Memory B cell (primary cell): ENCODE measurements around the gene SLC16A6.
A peak's percentile ranks its signal among the peaks of the same experiment; 100 is the strongest.
"Not testable (repeated sequence)": the region's sequence is repeated elsewhere in the genome, so short reads cannot be mapped to it uniquely, and the experiment has no call there.

Source experiments
- ATAC-seq: fragments of 150-1000 bp; cut with Tn5 transposase; 2 replicates; pipeline ENCODE4 v1.10.0; 2021; ENCODE audit warnings: low read depth, mild to moderate bottlenecking, moderate library complexity
- DNase-seq, 2 donors: peaks; one replicate each; pipeline ENCODE4 v3.0.0; 2022; ENCODE audit warnings: low spot score in 2 of 2
- H3K27ac Mint-ChIP-seq: one replicate; pipeline ENCODE4 v1.8.0; 2022; ENCODE audit warnings: mild to moderate bottlenecking, moderate library complexity, mixed read lengths
- H3K27me3 Mint-ChIP-seq: one replicate; pipeline ENCODE4 v1.8.0; 2022; ENCODE audit warnings: mixed read lengths
- H3K36me3 Mint-ChIP-seq: one replicate; pipeline ENCODE4 v1.8.0; 2022; ENCODE audit warnings: mild to moderate bottlenecking, mixed read lengths
- H3K4me1 Mint-ChIP-seq: one replicate; pipeline ENCODE4 v1.8.0; 2022; ENCODE audit warnings: mixed read lengths
- H3K4me3 Mint-ChIP-seq: one replicate; pipeline ENCODE4 v1.8.0; 2022; ENCODE audit warnings: mild to moderate bottlenecking, moderate library complexity, mixed read lengths
- H3K9me3 Mint-ChIP-seq: one replicate; pipeline ENCODE4 v1.8.0; 2022; ENCODE audit warnings: mixed read lengths

The SLC16A6 gene

DNA sequence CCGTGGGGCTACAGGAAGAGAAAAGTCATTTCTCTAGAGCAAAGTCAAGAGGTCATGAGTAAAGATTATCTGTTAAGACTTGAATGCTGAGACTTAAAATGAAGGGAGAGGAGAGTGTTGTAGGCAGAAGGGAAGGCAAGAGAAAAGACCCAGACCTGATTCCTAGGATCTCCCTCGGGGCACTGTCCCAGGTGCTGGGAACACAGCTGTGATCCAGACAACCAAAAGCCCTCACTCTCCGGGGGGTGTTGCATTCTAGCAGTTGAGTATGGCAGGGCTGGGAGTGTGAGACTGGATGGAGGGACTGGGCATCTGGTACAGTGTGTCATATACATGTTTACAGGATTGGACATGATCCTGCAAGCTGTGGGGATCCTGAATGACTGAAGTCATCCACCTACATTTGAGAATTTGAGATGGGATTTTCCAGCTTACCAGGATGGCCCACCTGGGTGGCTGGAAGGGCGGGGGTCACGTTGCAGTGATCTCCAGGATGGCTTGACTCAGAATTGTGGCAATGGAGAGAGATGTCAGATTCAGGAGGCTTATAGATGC, 29.5 kb upstream of the SLC16A6 start:
- ATAC-seq (no peak), DNase-seq (no peak)
- peak overlapping the region; percentile 68 for H3K4me3 Mint-ChIP-seq
- H3K4me1 Mint-ChIP-seq = peaks cover 28% of the 10 kb centered on the region
- H3K27ac Mint-ChIP-seq = no peak overlapping the region
- peaks cover 9% of the 10 kb centered on the region for H3K36me3 Mint-ChIP-seq
- H3K9me3 Mint-ChIP-seq = peaks cover 3% of the 10 kb centered on the region
- peaks cover 6% of the 10 kb centered on the region for H3K27me3 Mint-ChIP-seq

DNA sequence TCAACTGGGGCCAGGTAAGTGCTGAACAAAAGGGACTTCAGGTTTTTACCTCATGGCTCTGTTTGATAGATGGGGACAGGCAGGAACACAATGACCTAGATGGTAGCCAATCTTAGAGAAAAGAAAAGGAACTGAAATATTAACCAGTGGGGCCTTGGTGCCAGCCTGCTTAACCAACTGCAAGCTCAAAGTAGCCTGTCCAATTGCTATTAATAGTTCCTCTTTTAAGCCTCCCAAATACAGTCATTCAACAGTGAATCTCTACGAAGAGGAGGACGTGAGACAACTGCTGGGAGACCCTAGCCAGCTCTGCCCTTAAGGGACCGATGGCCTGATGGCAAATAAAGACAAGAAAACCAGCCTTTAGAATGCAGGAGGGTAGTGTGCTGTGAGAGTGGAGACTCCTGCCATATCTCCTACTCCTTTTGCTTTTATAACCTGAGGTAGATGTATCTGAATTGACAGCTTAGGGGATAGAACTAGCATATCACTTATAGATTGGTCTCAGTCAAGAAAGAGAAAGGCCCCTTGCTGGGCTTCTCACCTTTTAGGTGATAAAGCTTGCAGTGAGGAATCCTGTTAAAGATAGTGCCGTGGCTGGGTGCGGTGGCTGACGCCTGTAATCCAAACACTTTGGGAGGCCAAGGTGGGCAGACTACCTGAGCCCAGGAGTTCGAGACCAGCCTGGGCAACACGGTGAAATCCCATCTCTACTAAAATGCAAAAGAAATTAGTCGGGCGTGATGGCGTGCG, 28.7 kb upstream of the SLC16A6 start:
- peak; percentile 82 for ATAC-seq

DNA sequence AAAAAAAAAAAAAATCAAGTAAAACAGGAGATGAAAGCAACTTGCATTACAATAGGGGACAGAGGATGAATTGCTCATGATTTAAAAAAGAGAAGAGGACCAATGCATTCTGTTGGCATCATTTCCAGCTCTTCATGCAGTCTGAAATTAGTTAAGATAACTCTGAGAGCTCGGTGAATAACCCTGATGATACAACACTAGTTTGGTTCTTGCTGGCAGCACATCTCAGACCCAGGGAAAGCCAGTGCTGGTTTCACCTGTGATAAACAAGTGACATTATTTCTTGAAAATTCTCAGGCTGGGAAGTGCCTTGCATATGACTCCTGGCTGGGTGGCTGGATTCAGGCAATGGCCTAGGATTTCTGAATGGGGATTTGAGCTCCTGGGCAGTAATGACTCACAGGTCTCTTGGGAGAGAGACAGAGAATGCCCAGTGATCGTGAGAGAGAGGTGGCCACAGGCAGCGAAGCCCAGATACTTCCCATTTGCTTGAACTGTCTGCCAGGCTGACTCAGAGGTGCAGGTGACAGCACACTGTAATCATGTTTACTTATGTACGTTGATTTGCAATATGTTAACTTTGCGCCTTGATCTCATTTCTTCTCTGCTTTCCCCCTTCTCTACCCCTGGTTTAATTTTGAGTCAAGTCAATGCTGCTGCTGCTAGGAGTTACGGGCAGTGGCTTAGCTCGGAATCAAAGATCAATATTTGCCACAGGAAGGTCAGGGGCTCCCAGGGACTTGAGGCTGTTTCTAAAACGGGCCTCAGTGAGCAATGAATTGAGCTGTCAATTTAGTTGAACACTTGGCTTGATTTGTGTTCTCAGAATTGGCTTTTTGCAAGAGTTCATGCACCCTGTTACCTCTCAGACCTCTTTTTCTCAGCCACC, 27.4 kb upstream of the SLC16A6 start:
- H3K27ac Mint-ChIP-seq = no peak overlapping the region
- DNase-seq (no peak), ATAC-seq (no peak)
- peaks cover 9% of the 10 kb centered on the region for H3K36me3 Mint-ChIP-seq
- peaks cover 6% of the 10 kb centered on the region for H3K27me3 Mint-ChIP-seq
- H3K4me1 Mint-ChIP-seq = peaks cover 35% of the 10 kb centered on the region
- no peak overlapping the region for H3K4me3 Mint-ChIP-seq
- H3K9me3 Mint-ChIP-seq = peaks cover 3% of the 10 kb centered on the region

More for the DNA sequence above, 28.7 kb upstream of the SLC16A6 start:
- Mint-ChIP-seq H3K4me1 (peaks cover 34% of the 10 kb centered on the region), H3K27ac (no peak overlapping the region), H3K4me3 (peak overlapping the region; percentile 68), H3K27me3 (peaks cover 6% of the 10 kb centered on the region), H3K9me3 (peaks cover 3% of the 10 kb centered on the region), H3K36me3 (peaks cover 9% of the 10 kb centered on the region)
- peak; percentile 7 to 13 for DNase-seq

DNA sequence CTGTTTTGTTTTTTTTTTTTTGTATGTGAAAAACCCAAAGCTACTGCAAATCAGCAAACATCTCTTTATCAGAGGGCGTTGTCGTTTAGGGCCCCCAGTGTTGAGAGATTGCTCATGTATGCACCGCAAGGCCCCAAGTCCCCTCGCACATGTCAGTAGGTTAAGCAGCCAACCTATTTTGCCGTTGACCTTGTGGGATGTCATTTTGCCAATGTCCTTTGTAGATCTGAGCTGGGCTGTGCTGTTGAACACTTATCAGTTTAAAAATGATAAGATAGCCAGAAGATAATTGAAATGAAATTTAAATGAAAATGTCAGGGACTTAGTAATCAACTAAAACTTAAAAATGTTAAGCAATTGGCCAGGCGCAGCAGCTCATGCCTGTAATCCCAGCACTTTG, 26.5 kb upstream of the SLC16A6 start:
- no peak for ATAC-seq
- peaks cover 35% of the 10 kb centered on the region for H3K4me1 Mint-ChIP-seq
- H3K27ac Mint-ChIP-seq = no peak overlapping the region
- H3K27me3 Mint-ChIP-seq = peaks cover 6% of the 10 kb centered on the region
- H3K4me3 Mint-ChIP-seq = no peak overlapping the region
- H3K9me3 Mint-ChIP-seq = peaks cover 3% of the 10 kb centered on the region
- DNase-seq = no peak
- H3K36me3 Mint-ChIP-seq = peaks cover 9% of the 10 kb centered on the region

DNA sequence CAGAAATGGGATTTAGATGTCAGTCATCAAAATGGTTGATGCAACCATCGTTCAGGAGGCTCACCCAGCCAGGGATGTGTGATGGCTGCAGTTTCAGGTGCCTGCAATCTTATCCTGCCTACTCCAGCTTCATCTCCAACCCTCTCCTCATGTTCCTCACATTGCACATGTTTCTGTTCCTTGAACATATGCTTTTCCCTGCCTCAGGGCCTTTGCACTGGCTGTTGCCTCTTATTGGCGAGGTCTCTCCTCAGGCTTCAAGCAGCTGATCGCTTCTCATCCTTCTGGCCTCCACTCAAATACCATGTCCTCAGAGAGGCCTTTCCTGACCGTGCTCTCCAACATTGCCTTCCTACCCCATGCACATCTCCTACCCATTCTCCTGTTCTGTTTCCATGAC, 25.0 kb upstream of the SLC16A6 start:
- Mint-ChIP-seq H3K4me1 (peaks cover 35% of the 10 kb centered on the region), H3K27me3 (peaks cover 6% of the 10 kb centered on the region), H3K9me3 (peaks cover 3% of the 10 kb centered on the region), H3K36me3 (peaks cover 12% of the 10 kb centered on the region), H3K27ac (no peak overlapping the region), H3K4me3 (no peak overlapping the region)
- ATAC-seq = no peak
- DNase-seq = no peak

DNA sequence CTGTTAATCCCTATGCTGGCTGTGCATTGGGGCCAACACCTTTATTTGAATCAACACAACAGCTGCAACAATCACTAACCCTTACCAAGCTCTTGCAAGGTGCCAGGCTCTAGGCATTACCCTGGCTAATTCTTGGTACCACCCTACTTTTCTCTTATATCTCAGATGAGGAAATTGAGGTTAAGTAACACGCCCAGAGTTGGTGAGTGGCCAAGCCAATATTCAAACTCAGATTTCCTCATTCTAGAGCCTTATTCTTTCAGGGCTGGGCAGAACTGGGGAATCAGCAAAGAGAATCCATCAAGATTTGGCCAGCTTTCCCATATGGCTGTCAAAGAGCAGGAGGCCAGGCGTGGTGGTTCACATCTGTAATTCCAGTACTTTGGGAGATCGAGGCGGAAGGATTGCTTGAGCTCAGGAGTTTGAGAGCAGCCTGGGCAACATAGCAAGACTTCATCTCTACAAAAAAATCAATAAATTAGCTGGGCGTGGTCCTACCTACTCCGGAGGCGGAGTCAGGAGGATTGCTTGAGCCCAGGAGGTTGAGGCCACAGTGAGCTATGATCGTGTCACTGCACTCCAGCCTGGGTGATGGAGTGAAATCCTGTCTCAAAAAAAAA, 24.1 kb upstream of the SLC16A6 start:
- Mint-ChIP-seq H3K4me3 (peak overlapping the region; percentile 60), H3K27me3 (peaks cover 3% of the 10 kb centered on the region), H3K27ac (no peak overlapping the region), H3K36me3 (peaks cover 9% of the 10 kb centered on the region), H3K9me3 (peaks cover 3% of the 10 kb centered on the region), H3K4me1 (peaks cover 31% of the 10 kb centered on the region)
- ATAC-seq (peak; percentile 68), DNase-seq (peak in 1 of 2 donors; percentile 2)

DNA sequence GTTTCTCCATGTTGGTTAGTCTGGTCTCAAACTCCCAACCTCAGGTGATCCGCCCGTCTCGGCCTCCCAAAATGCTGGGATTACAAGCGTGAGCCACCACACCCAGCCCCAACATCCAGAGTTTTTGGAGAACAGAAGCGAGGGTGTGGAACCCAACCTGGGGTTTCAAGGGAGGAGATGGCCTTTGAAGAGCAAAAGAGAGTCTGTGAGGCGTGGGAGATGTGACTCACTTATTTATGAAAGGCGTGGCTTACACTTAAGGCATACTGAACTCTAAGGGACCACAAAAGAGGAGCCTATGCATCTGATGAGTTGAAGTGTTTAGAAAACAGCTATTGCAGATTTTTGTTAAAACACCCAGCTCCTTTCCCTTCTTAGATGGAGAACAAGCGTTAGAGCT, 19.2 kb upstream of the SLC16A6 start:
- H3K27ac Mint-ChIP-seq = no peak overlapping the region
- H3K4me1 Mint-ChIP-seq = peaks cover 6% of the 10 kb centered on the region
- peaks cover 12% of the 10 kb centered on the region for H3K36me3 Mint-ChIP-seq
- ATAC-seq (no peak), DNase-seq (no peak)
- H3K9me3 Mint-ChIP-seq = no peaks in the 10 kb centered on the region
- no peak overlapping the region for H3K4me3 Mint-ChIP-seq
- no peaks in the 10 kb centered on the region for H3K27me3 Mint-ChIP-seq

DNA sequence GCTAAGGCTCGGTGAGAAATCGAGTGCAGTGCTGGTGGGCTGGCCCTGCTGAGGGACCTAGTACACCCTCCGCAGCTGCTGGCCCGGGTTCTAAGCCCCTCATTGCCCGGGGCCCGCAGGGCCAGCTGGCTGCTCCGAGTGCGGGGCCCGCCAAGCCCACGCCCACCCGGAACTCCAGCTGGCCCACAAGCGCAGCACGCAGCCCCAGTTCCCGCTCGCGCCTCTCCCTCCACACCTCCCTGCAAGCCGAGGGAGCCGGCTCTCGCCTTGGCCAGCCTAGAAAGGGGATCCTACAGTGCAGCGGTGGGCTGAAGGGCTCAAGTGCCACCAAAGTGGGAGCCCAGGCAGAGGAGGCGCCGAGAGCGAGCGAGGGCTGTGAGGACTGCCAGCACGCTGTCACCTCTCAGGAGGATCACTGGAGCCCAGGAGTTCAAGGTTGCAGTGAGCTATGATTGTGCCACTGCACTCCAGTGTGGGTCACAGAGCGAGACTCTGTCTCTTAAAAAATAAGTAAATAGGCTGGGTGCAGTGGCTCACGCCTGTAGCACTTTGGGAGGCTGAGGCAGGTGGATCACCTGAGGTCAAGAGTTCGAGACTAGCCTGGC, 18.2 kb upstream of the SLC16A6 start:
- peaks cover 12% of the 10 kb centered on the region for H3K36me3 Mint-ChIP-seq
- not testable (repeated sequence) for ATAC-seq, H3K9me3 Mint-ChIP-seq, H3K4me1 Mint-ChIP-seq, H3K4me3 Mint-ChIP-seq, H3K27me3 Mint-ChIP-seq, H3K27ac Mint-ChIP-seq, DNase-seq

DNA sequence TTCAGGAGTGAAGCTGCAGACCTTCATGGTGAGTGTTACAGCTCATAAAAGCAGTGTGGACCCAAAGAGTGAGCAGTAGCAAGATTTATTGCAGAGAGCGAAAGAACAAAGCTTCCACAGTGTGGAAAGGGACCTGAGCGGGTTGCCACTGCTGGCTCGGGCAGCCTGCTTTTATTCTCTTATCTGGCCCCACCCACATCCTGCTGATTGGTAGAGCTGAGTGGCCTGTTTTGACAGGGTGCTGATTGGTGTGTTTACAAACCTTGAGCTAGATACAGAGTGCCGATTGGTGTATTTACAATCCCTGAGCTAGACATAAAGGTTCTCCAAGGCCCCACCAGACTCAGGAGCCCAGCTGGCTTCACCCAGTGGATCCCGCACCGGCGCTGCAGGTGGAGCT, 17.6 kb upstream of the SLC16A6 start:
- not testable (repeated sequence) for H3K9me3 Mint-ChIP-seq, H3K27me3 Mint-ChIP-seq, ATAC-seq, H3K4me3 Mint-ChIP-seq, DNase-seq, H3K27ac Mint-ChIP-seq, H3K4me1 Mint-ChIP-seq
- H3K36me3 Mint-ChIP-seq = peaks cover 12% of the 10 kb centered on the region

DNA sequence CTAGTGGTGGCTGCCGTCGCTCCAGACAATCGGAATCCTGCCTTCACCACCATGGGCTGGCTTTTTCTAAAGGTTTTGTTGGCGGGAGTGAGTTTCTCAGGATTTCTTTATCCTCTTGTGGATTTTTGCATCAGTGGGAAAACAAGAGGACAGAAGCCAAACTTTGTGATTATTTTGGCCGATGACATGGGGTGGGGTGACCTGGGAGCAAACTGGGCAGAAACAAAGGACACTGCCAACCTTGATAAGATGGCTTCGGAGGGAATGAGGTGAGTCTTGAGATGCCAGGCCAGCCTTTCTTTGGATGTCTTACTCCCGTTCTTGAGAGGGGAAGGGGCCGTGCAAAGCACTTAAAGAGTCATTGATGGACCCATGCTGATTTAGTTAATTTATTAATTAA, 16.5 kb upstream of the SLC16A6 start:
- no peak for DNase-seq
- peaks cover 12% of the 10 kb centered on the region for H3K36me3 Mint-ChIP-seq
- no peak for ATAC-seq
- no peaks in the 10 kb centered on the region for H3K4me1 Mint-ChIP-seq
- H3K9me3 Mint-ChIP-seq = no peaks in the 10 kb centered on the region
- H3K4me3 Mint-ChIP-seq = no peak overlapping the region
- no peaks in the 10 kb centered on the region for H3K27me3 Mint-ChIP-seq
- no peak overlapping the region for H3K27ac Mint-ChIP-seq

DNA sequence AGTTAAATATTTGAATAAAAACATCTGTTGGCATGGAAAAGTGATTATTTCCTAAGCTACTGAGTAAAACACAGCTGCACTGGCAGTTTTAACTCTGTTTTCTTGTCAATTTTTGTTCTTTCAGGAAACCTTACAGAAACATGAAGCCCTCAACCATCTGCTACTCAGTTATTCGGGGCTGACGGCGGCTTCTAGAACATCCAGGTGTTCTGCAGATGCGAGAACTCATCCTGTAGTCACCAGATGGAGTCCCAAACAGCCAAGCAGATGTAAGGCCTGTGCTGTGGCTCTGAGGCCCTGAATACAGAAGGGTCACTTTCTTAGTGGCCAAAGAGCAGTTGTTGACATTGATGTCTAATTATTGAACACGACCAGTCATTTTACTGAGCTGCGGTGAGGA, 15.9 kb upstream of the SLC16A6 start:
- DNase-seq (no peak), ATAC-seq (no peak)
- Mint-ChIP-seq H3K9me3 (no peaks in the 10 kb centered on the region), H3K4me3 (no peak overlapping the region), H3K36me3 (peaks cover 14% of the 10 kb centered on the region), H3K4me1 (peaks cover under 1% of the 10 kb centered on the region), H3K27ac (no peak overlapping the region), H3K27me3 (no peaks in the 10 kb centered on the region)

DNA sequence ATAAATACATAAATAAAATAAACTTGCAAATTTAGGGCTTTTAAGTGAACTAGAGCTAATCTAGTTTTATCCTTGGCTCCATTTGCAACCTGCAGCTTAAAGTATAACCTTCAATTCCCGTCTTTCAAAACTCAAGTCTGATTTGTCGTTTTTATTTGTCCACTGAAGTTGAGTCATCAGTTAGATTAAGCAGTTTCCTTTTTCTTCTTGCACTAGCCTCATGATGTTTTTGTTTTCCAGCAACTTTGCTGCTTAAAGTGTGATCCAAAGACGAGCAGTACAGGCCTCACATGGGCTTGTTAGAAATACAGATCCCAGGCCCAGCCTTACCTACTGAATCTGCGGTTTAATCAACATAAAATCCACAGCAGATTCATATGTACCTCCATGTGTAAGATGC, 14.2 kb upstream of the SLC16A6 start:
- ATAC-seq (no peak), DNase-seq (no peak)
- peaks cover 14% of the 10 kb centered on the region for H3K36me3 Mint-ChIP-seq
- H3K27ac Mint-ChIP-seq = no peak overlapping the region
- no peaks in the 10 kb centered on the region for H3K27me3 Mint-ChIP-seq
- H3K4me1 Mint-ChIP-seq = peaks cover 3% of the 10 kb centered on the region
- no peaks in the 10 kb centered on the region for H3K9me3 Mint-ChIP-seq
- H3K4me3 Mint-ChIP-seq = no peak overlapping the region

DNA sequence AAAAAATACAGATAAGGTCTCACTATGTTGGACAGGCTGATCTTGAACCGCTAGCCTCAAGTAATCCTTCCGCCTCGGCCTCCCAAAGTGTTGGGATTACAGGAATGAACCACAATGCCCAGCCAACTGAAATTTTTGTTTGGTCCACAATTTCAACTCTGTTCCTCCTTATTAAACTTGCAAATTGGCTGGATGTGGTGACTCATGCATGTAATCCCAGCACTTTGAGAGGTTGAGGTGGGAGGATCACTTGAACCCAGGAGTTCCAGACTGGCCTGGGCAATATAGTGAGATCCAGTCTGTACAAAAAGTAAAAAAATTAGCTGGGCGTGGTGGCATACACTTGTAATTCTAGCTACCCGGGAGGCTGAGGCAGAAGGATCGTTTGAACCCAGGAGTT, 13.8 kb upstream of the SLC16A6 start:
- ATAC-seq (no peak), DNase-seq (no peak)
- Mint-ChIP-seq H3K4me1 (peaks cover 3% of the 10 kb centered on the region), H3K36me3 (peaks cover 14% of the 10 kb centered on the region), H3K27me3 (no peaks in the 10 kb centered on the region), H3K4me3 (no peak overlapping the region), H3K9me3 (no peaks in the 10 kb centered on the region), H3K27ac (no peak overlapping the region)
